ENCODE results near the gene SGSH. TPM values are rescaled to one million over a fixed set of nuclear protein-coding genes. Genes with fewer than 3 reads are reported as not detected.
"Not testable (repeated sequence)": the region's sequence is repeated elsewhere in the genome, so short reads cannot be mapped to it uniquely, and the experiment has no call there.

SGSH gene
- total RNA-seq, 1 donor from 2014 or later: 71.0 TPM

GRCh38 chr17:80246266-80246681 is 26.1 kb upstream of the SGSH start:
- no peaks in the 10 kb centered on the region for H3K4me1 Mint-ChIP-seq (ENCODE audit: unreplicated experiment)
- no peaks in the 10 kb centered on the region for H3K27me3 Mint-ChIP-seq (ENCODE audit: unreplicated experiment)
- no peak for DNase-seq (ENCODE audit: extremely low spot score, unreplicated experiment)
- no peaks in the 10 kb centered on the region for H3K9me3 Mint-ChIP-seq (ENCODE audit: unreplicated experiment)
- no peak overlapping the region for H3K27ac Mint-ChIP-seq (ENCODE audit: unreplicated experiment)
- H3K36me3 Mint-ChIP-seq (ENCODE audit: unreplicated experiment): peaks cover 24% of the 10 kb centered on the region
- TF ChIP-seq CTCF (IDR thresholded peaks at IDR 0.05): no peak
- H3K4me3 Mint-ChIP-seq (ENCODE audit: unreplicated experiment): no peak overlapping the region

- H3K27me3 Mint-ChIP-seq (ENCODE audit: unreplicated experiment): no peaks in the 10 kb centered on the region
- H3K4me3 Mint-ChIP-seq (ENCODE audit: unreplicated experiment): no peak overlapping the region
- no peak for DNase-seq (ENCODE audit: extremely low spot score, unreplicated experiment)
- TF ChIP-seq CTCF (IDR thresholded peaks at IDR 0.05): no peak
- H3K9me3 Mint-ChIP-seq (ENCODE audit: unreplicated experiment): no peaks in the 10 kb centered on the region
- H3K36me3 Mint-ChIP-seq (ENCODE audit: unreplicated experiment): peaks cover 24% of the 10 kb centered on the region
- H3K27ac Mint-ChIP-seq (ENCODE audit: unreplicated experiment): no peak overlapping the region
- no peaks in the 10 kb centered on the region for H3K4me1 Mint-ChIP-seq (ENCODE audit: unreplicated experiment)
Observed at GRCh38 chr17:80245566-80246265, 25.6 kb upstream of the SGSH start.

GRCh38 chr17:80244871-80245509 is 24.9 kb upstream of the SGSH start:
- H3K27me3 Mint-ChIP-seq (ENCODE audit: unreplicated experiment): no peaks in the 10 kb centered on the region
- no peak overlapping the region for H3K27ac Mint-ChIP-seq (ENCODE audit: unreplicated experiment)
- no peak overlapping the region for H3K4me3 Mint-ChIP-seq (ENCODE audit: unreplicated experiment)
- H3K9me3 Mint-ChIP-seq (ENCODE audit: unreplicated experiment): no peaks in the 10 kb centered on the region
- no peak for TF ChIP-seq CTCF (IDR thresholded peaks at IDR 0.05)
- peaks cover 24% of the 10 kb centered on the region for H3K36me3 Mint-ChIP-seq (ENCODE audit: unreplicated experiment)
- H3K4me1 Mint-ChIP-seq (ENCODE audit: unreplicated experiment): no peaks in the 10 kb centered on the region
- DNase-seq (ENCODE audit: extremely low spot score, unreplicated experiment): no peak

- H3K27ac Mint-ChIP-seq (ENCODE audit: unreplicated experiment); H3K4me3 Mint-ChIP-seq (ENCODE audit: unreplicated experiment); H3K27me3 Mint-ChIP-seq (ENCODE audit: unreplicated experiment); H3K9me3 Mint-ChIP-seq (ENCODE audit: unreplicated experiment); DNase-seq (ENCODE audit: extremely low spot score, unreplicated experiment); H3K4me1 Mint-ChIP-seq (ENCODE audit: unreplicated experiment): not testable (repeated sequence)
- peaks cover 28% of the 10 kb centered on the region for H3K36me3 Mint-ChIP-seq (ENCODE audit: unreplicated experiment)
Observed at GRCh38 chr17:80244448-80244847, 24.3 kb upstream of the SGSH start.

- no peak overlapping the region for H3K4me3 Mint-ChIP-seq (ENCODE audit: unreplicated experiment)
- DNase-seq (ENCODE audit: extremely low spot score, unreplicated experiment): no peak
- no peak for TF ChIP-seq CTCF (IDR thresholded peaks at IDR 0.05)
- H3K36me3 Mint-ChIP-seq (ENCODE audit: unreplicated experiment): peaks cover 27% of the 10 kb centered on the region
- H3K27me3 Mint-ChIP-seq (ENCODE audit: unreplicated experiment): no peaks in the 10 kb centered on the region
- H3K4me1 Mint-ChIP-seq (ENCODE audit: unreplicated experiment): no peaks in the 10 kb centered on the region
- H3K27ac Mint-ChIP-seq (ENCODE audit: unreplicated experiment): no peak overlapping the region
- no peaks in the 10 kb centered on the region for H3K9me3 Mint-ChIP-seq (ENCODE audit: unreplicated experiment)
Observed at GRCh38 chr17:80243526-80244433, 23.6 kb upstream of the SGSH start.
